Measurements from ENCODE around the gene DONSON. TPM values are rescaled to one million over a fixed set of nuclear protein-coding genes. Genes with fewer than 3 reads are reported as not detected.

The DONSON gene
- total and polyA plus RNA-seq, 2 of the 13 experiments (the other 11 are each of a cell fraction or from before 2014, with no cell fraction given) = 35.4 to 63.6 TPM

DNA sequence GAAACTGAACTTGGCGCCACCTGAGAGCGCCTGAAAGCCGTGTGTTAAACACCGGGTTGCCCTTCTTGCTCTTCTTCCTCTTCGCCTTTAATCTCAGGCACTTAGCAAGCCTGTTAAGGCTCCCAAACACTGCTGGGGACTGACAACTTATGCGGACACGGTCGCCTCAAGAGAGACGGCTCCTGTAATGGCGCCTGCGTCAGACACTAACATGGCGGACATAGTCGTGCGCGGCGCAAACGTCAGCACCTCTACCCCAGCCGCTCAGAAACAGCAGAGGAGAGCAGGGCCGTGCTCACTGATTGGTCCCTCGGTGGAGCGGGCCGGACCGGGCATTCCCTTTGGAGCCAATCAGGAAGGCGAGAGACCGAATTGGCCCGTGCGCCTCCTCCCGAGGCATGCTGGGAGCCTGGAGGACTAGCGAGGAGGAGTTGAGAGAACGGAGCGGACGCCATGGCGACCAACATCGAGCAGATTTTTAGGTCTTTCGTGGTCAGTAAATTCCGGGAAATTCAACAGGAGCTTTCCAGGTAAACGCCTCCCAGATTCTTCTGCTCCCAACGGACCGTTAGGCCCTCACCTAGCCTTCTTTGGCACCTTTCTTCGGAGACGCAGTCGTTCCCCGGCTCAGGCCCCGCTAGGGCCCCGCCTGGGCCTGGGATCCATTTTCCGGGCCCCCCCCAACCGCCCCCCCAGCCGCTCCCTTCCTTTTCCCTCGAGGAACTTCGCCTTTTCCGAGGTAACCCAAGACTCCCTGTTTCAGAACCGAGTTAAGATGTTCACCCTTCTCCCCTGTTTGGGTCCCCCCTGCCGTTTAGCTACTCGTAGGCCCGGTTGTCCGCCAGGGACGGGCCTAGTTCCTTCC, 45.6 kb downstream of the DONSON start, which contains the start of gene SON (continued):
- no peak for TF ChIP-seq CREB3 (CRISPR knock-in tag; IDR thresholded peaks at IDR 0.05)
- no peak for TF ChIP-seq PRDM15 (CRISPR knock-in tag; IDR thresholded peaks at IDR 0.05)
- peak; percentile 21; the same call in 1 of the 2 replicates for TF ChIP-seq ZNF501 (CRISPR knock-in tag; IDR thresholded peaks at IDR 0.05)
- no peak for TF ChIP-seq JARID2 (CRISPR knock-in tag; IDR thresholded peaks at IDR 0.05; ENCODE audit: insufficient replicate concordance)
- TF ChIP-seq ZMYM4 (CRISPR knock-in tag; IDR thresholded peaks at IDR 0.05) = peak; percentile 67
- peak; percentile 99 for TF ChIP-seq RFXAP (CRISPR knock-in tag; IDR thresholded peaks at IDR 0.05; ENCODE audit: borderline replicate concordance)
- no peak for TF ChIP-seq TBP (CRISPR knock-in tag; IDR thresholded peaks at IDR 0.05)
- 0 out of 2 replicates have a peak, but pooled peaks have one; percentile 16 for TF ChIP-seq SRY (CRISPR knock-in tag; IDR thresholded peaks at IDR 0.05)
- 0 out of 2 replicates have a peak, but pooled peaks have one; percentile 16 for TF ChIP-seq AKNA (CRISPR knock-in tag; IDR thresholded peaks at IDR 0.05; ENCODE audit: borderline replicate concordance)
- TF ChIP-seq ATAD3A (CRISPR knock-in tag; IDR thresholded peaks at IDR 0.05) = no peak
- no peak for TF ChIP-seq ATRX (CRISPR knock-in tag; IDR thresholded peaks at IDR 0.05; ENCODE audit: borderline replicate concordance)
- TF ChIP-seq KLF11 (CRISPR knock-in tag; IDR thresholded peaks at IDR 0.05) = peak; percentile 69; the same call in 1 of the 2 replicates
- TF ChIP-seq JUND (CRISPR knock-in tag; IDR thresholded peaks at IDR 0.05) = peak; percentile 29; the same call in 1 of the 2 replicates
- TF ChIP-seq, protein P1, sequence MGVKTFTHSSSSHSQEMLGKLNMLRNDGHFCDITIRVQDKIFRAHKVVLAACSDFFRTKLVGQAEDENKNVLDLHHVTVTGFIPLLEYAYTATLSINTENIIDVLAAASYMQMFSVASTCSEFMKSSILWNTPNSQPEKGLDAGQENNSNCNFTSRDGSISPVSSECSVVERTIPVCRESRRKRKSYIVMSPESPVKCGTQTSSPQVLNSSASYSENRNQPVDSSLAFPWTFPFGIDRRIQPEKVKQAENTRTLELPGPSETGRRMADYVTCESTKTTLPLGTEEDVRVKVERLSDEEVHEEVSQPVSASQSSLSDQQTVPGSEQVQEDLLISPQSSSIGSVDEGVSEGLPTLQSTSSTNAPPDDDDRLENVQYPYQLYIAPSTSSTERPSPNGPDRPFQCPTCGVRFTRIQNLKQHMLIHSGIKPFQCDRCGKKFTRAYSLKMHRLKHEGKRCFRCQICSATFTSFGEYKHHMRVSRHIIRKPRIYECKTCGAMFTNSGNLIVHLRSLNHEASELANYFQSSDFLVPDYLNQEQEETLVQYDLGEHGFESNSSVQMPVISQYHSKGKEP (CRISPR knock-in tag; IDR thresholded peaks at IDR 0.05) = no peak
- TF ChIP-seq BCL3 (CRISPR knock-in tag; IDR thresholded peaks at IDR 0.05) = peak; percentile 61; the same call in 1 of the 2 replicates
